MV-4-11 (cell line): Measurements from ENCODE around the gene DPY19L3.
"Not testable (repeated sequence)": the region's sequence is repeated elsewhere in the genome, so short reads cannot be mapped to it uniquely, and the experiment has no call there.

Experiments used
- DNase-seq: peaks from one replicate; lab custom pipeline; 2025; lab: John Stamatoyannopoulos, UW

Gene DPY19L3

DNA sequence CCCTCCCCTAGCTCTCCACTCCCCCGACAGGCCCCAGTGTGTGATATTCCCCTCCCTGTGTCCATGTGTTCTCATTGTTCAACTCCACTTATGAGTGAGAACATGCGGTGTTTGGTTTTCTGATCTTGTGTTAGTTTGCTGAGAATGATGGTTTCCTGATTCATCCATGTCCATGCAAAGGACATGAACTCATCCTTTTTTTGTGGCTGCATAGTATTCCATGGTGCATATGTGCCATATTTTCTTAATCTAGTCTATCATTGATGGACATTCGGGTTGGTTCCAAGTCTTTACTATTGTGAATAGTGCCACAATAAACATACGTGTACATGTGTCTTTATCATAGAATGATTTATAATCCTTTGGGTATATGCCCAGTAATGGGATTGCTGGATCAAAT lies 106.9 kb downstream of the DPY19L3 start:
- not testable (repeated sequence) for DNase-seq

DNA sequence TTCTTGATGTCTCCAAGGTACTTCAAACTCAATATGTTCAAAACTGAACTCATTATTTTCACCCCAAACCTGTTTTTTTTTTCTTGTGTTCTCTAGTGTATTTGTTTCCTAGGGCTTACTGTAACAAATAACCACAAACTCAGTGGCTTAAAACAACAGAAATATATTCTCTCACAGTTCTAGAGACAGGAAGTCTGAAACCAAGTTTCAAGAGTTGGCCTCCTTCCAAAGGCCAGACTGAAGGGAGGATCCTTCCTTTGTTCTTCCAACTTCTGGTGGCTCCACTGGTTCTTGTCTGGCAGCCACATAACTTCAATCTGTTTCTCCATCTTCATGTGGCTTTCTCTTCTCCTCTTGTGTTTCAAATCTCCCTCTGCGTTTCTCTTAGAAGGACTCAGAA lies 113.5 kb downstream of the DPY19L3 start:
- peak; percentile 74 for DNase-seq

DNA sequence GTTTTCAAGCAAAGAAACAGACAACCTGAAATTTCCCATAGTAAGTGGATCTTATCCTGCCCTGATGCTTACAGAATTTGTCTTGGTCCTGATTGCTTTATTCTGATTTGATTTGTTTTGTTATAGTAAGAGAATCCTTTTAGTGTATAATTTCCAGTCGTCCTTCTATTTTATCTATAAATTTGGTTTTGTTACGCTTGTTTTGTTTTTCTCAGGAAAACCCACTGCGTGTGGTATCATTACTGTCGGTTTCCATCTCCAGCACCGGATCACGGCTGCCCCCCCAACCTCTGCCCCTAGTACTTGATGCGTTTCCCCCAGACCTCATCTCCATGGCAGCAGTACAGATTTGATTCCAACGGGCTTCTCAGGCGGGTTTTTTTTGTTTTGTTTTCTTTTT lies 117.4 kb downstream of the DPY19L3 start:
- DNase-seq = no peak

- no peak for DNase-seq
Measured at GRCh38 chr19:32526895-32527294, 121.3 kb downstream of the DPY19L3 start.

DNA sequence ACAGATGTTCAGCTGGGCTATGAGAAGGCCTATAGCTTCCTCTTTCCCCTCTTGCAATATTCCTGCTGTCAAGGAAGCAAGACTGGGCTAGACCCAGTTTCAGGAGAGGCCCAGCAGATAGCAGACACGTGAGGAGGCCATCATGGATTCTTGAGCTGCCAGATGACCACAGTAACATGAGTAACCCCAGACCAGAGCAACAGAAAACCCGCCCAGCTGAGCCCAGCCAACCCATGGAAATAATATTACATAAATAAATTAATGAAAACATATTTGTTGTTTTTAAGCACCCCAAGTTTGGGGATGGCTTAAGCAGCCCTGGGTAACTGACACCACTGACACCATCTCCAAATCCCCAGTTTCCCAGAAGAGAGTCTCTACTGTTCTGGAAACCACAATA lies 125.2 kb downstream of the DPY19L3 start:
- DNase-seq = peak; percentile 67

GRCh38 chr19:32532233-32532632 lies 126.7 kb downstream of the DPY19L3 start:
- peak; percentile 13 for DNase-seq
